Epithelial cell of umbilical artery (primary cell): ENCODE data around the gene CNIH3. TPM values are rescaled to one million over a fixed set of nuclear protein-coding genes. Genes with fewer than 3 reads are reported as not detected.

Source experiments
- total RNA-seq: library from RNA; depleted of rRNA; stranded (reverse); fragments of >200 nt; gene quantifications from 2 replicates; pipeline ENCODE4 v1.2.3, GENCODE V29; 2014

CNIH3 gene
- 1.9 and 2.0 TPM in 2 replicates for total RNA-seq

GRCh38 chr1:224615861-224616755 lies at the start of gene CNIH3:
CNIH3 (plus strand) TSS chr1:224616317; CDS start chr1:224617175, 858 bp downstream.

Other genes starting within 250 kb of the CNIH3 start
- gene WDR26, start 181.5 kb upstream of the CNIH3 start, total RNA-seq = 50.7 and 59.4 TPM in 2 replicates